SK-N-SH (cell line): ENCODE results near the gene METRNL. TPM values are rescaled to one million over a fixed set of nuclear protein-coding genes. Genes with fewer than 3 reads are reported as not detected.

Source experiments
- CTCF ChIA-PET: fragments of 300-600, 350-600 bp; formaldehyde crosslinking; extraction: SDS; loops from one replicate; lab custom pipeline; 2021; lab: Yijun Ruan, JAX
- POLR2A ChIA-PET: fragments of 350-600 bp; sonication (Branson Sonifier 250); formaldehyde crosslinking; extraction: SDS; loops from one replicate; lab custom pipeline; 2020; ENCODE audit warnings: antibody characterized with exemption, inconsistent platforms; lab: Yijun Ruan, JAX
- DNase-seq: peaks from one replicate; pipeline ENCODE4 v3.0.0; 2012
- H2AFZ ChIP-seq: fragments of 200-600 bp; sonication (generic); 2 replicates; pipeline ENCODE4 v1.8.1; 2016; ENCODE audit warnings: antibody characterized with exemption, mild to moderate bottlenecking, low read depth
- H3F3A ChIP-seq: fragments of 200-600 bp; sonication (generic); replicated peaks from 2 replicates; pipeline ENCODE3; 2016; ENCODE audit warnings: antibody characterized with exemption, mild to moderate bottlenecking; ENCODE audit not compliant: insufficient read depth
- H3K27ac ChIP-seq, 2 experiments: fragments of 200-500 bp in 1 of 2; fragments of 200-600 bp in 1 of 2; sonication (Bioruptor generic) in 1 of 2; sonication (generic), shearing (Covaris generic) in 1 of 2; 2 replicates each; pipeline versions ENCODE4 v1.5.1 to v1.6.1; 2014 to 2016; ENCODE audit warnings: low read depth in 2 of 2, inconsistent platforms in 1 of 2, low read length in 1 of 2, mild to moderate bottlenecking in 1 of 2, mixed read lengths in 1 of 2
- H3K27me3 ChIP-seq: fragments of 200-600 bp; sonication (generic), shearing (Covaris generic); 2 replicates; pipeline ENCODE4 v1.6.1; 2016; ENCODE audit warnings: mixed run types; ENCODE audit not compliant: insufficient read depth
- H3K36me3 ChIP-seq, 2 experiments: fragments of 200-500 bp in 1 of 2; fragments of 200-600 bp in 1 of 2; sonication (Bioruptor generic) in 1 of 2; sonication (generic) in 1 of 2; replicated peaks in 1 of 2; 2 replicates each; pipeline versions ENCODE3 to v1.5.1; 2014 to 2016; ENCODE audit warnings: low read length in 1 of 2, mild to moderate bottlenecking in 1 of 2; ENCODE audit not compliant: insufficient read depth in 2 of 2, control insufficient read depth in 1 of 2
- H3K4me1 ChIP-seq, 2 experiments: fragments of 200-500 bp in 1 of 2; fragments of 200-600 bp in 1 of 2; sonication (Bioruptor generic) in 1 of 2; sonication (generic), shearing (Covaris generic) in 1 of 2; 2 replicates each; pipeline versions ENCODE4 v1.5.1 to v1.6.1; 2014 to 2016; ENCODE audit warnings: low read depth in 1 of 2, low read length in 1 of 2, mixed run types in 1 of 2; ENCODE audit not compliant: insufficient read depth in 2 of 2, control insufficient read depth in 1 of 2
- H3K4me2 ChIP-seq: fragments of 200-600 bp; sonication (generic), shearing (Covaris generic); 2 replicates; pipeline ENCODE4 v1.6.1; 2017; ENCODE audit warnings: mixed run types
- H3K4me3 ChIP-seq, 2 experiments: fragments of 200-500 bp in 1 of 2; fragments of 200-600 bp in 1 of 2; sonication (Bioruptor generic) in 1 of 2; sonication (generic), shearing (Covaris generic) in 1 of 2; 2 replicates each; pipeline versions ENCODE4 v1.5.1 to v1.8.1; 2014 to 2016; ENCODE audit warnings: low read depth in 2 of 2, inconsistent platforms in 1 of 2, low read length in 1 of 2, mild to moderate bottlenecking in 1 of 2, mixed read lengths in 1 of 2, moderate library complexity in 1 of 2
- H3K79me2 ChIP-seq: fragments of 200-600 bp; sonication (generic); 2 replicates; pipeline ENCODE4 v1.8.1; 2017; ENCODE audit warnings: mild to moderate bottlenecking; ENCODE audit not compliant: insufficient read depth
- H3K9ac ChIP-seq: fragments of 200-600 bp; sonication (generic); 2 replicates; pipeline ENCODE4 v1.6.1; 2017; ENCODE audit warnings: mixed run types
- H3K9me2 ChIP-seq: fragments of 200-600 bp; sonication (generic); 2 replicates; pipeline ENCODE4 v1.6.1; 2017; ENCODE audit warnings: mixed run types
- H3K9me3 ChIP-seq: fragments of 200-600 bp; sonication (generic); 2 replicates; pipeline ENCODE4 v1.6.1; 2017; ENCODE audit warnings: mixed run types, mild to moderate bottlenecking, moderate library complexity
- H4K20me1 ChIP-seq: fragments of 200-600 bp; sonication (generic); 2 replicates; pipeline ENCODE4 v1.6.1; 2017; ENCODE audit warnings: mild to moderate bottlenecking, mixed run types; ENCODE audit not compliant: insufficient read depth
- CHD2 ChIP-seq: fragments of 150-350 bp; IDR thresholded peaks from 2 replicates; pipeline ENCODE4 v1.6.1; 2018; ENCODE audit warnings: low read length; ENCODE audit not compliant: partially characterized antibody
- ELF1 ChIP-seq: IDR thresholded peaks from 2 replicates; pipeline ENCODE4 v1.4.0; 2012
- EP300 ChIP-seq, 2 experiments: IDR thresholded peaks; 2 replicates each; pipeline versions ENCODE4 v1.4.0 to v1.6.1; 2012; ENCODE audit warnings: borderline replicate concordance in 1 of 2, low read depth in 1 of 2, low read length in 1 of 2
- EZH2phosphoT487 ChIP-seq: fragments of 200-600 bp; sonication (generic); IDR thresholded peaks from 2 replicates; pipeline ENCODE4 v1.6.1; 2017; ENCODE audit warnings: low read depth, mixed run types, mild to moderate bottlenecking, antibody characterized with exemption, moderate library complexity, borderline replicate concordance
- FOSL2 ChIP-seq: IDR thresholded peaks from 2 replicates; pipeline ENCODE4 v1.4.0; 2012; ENCODE audit warnings: low read depth, mild to moderate bottlenecking, moderate library complexity, borderline replicate concordance
- FOXJ3 ChIP-seq: sonication (generic); formaldehyde crosslinking; IDR thresholded peaks from 2 replicates; pipeline ENCODE4 v1.5.1; 2020; ENCODE audit warnings: mild to moderate bottlenecking, missing genetic modification reagents
- GABPA ChIP-seq: IDR thresholded peaks from 2 replicates; pipeline ENCODE4 v1.4.0; 2012; ENCODE audit warnings: low read depth, mild to moderate bottlenecking
- GATA2 ChIP-seq: sonication (generic); formaldehyde crosslinking; IDR thresholded peaks from 2 replicates; pipeline ENCODE4 v1.5.0; 2020; ENCODE audit warnings: mild to moderate bottlenecking, missing genetic modification reagents
- JUND ChIP-seq: IDR thresholded peaks from 2 replicates; pipeline ENCODE4 v1.4.0; 2012
- MEF2A ChIP-seq: IDR thresholded peaks from 2 replicates; pipeline ENCODE4 v1.4.0; 2012; ENCODE audit warnings: low read depth, borderline replicate concordance
- MXI1 ChIP-seq: IDR thresholded peaks from 2 replicates; pipeline ENCODE4 v1.6.1; 2012; ENCODE audit warnings: mild to moderate bottlenecking, low read depth, low read length, improper control_type of control experiment
- NRF1 ChIP-seq: IDR thresholded peaks from 2 replicates; pipeline ENCODE4 v1.6.1; 2012; ENCODE audit warnings: low read depth, mild to moderate bottlenecking, low read length
- POLR2AphosphoS5 ChIP-seq: IDR thresholded peaks from 2 replicates; pipeline ENCODE4 v1.6.1; 2012; ENCODE audit warnings: low read depth, low read length
- RAD21 ChIP-seq: IDR thresholded peaks from 2 replicates; pipeline ENCODE4 v1.6.1; 2012; ENCODE audit warnings: mild to moderate bottlenecking, low read length
- RCOR1 ChIP-seq: fragments of 150-350 bp; IDR thresholded peaks from 2 replicates; pipeline ENCODE4 v1.6.1; 2017; ENCODE audit warnings: antibody characterized with exemption, low read length
- RFX5 ChIP-seq: IDR thresholded peaks from 2 replicates; pipeline ENCODE4 v1.6.1; 2012; ENCODE audit warnings: mild to moderate bottlenecking, improper control_type of control experiment, low read length
- RXRA ChIP-seq: IDR thresholded peaks from 2 replicates; pipeline ENCODE4 v1.4.0; 2012; ENCODE audit warnings: low read depth, mild to moderate bottlenecking, borderline replicate concordance
- SMC3 ChIP-seq: IDR thresholded peaks from 2 replicates; pipeline ENCODE4 v1.6.1; 2012; ENCODE audit warnings: low read depth, low read length, improper control_type of control experiment
- TCF12 ChIP-seq: IDR thresholded peaks from 2 replicates; pipeline ENCODE4 v1.4.0; 2012
- TEAD4 ChIP-seq: IDR thresholded peaks from 2 replicates; pipeline ENCODE4 v1.4.0; 2012; ENCODE audit warnings: mild to moderate bottlenecking, borderline replicate concordance; ENCODE audit not compliant: insufficient read depth
- YY1 ChIP-seq: IDR thresholded peaks from 2 replicates; pipeline ENCODE4 v1.4.0; 2012; ENCODE audit warnings: low read depth, mild to moderate bottlenecking
- WGBS: methylation state at CpG from one replicate; pipeline ENCODE4 v1.1.6; 2017; ENCODE audit warnings: low lambda C conversion rate; 5-methylcytosine and 5-hydroxymethylcytosine counted together
- polyA plus RNA-seq, 3 experiments: library from polyadenylated mRNA; depleted of rRNA; stranded (reverse); fragments of >200 nt; gene quantifications; 2 replicates each; pipeline ENCODE4 v1.2.3, GENCODE V29; 2012
- TF ChIP-seq, protein P1 (sequence below): IDR thresholded peaks from 2 replicates; pipeline ENCODE4; 2012
- TF ChIP-seq, protein P2 (sequence below): IDR thresholded peaks from 2 replicates; pipeline ENCODE4 v1.4.0; 2012; ENCODE audit warnings: low read depth, borderline replicate concordance
- TF ChIP-seq, protein P3 (sequence below): fragments of 200-600 bp; sonication (generic); IDR thresholded peaks from 2 replicates; pipeline ENCODE4 v1.6.1; 2017; ENCODE audit warnings: antibody characterized with exemption, mild to moderate bottlenecking, moderate library complexity

The METRNL gene
- polyA plus RNA-seq, 1 of the 3 experiments (the other 2 are of a cell fraction) = 75.5 TPM

DNA sequence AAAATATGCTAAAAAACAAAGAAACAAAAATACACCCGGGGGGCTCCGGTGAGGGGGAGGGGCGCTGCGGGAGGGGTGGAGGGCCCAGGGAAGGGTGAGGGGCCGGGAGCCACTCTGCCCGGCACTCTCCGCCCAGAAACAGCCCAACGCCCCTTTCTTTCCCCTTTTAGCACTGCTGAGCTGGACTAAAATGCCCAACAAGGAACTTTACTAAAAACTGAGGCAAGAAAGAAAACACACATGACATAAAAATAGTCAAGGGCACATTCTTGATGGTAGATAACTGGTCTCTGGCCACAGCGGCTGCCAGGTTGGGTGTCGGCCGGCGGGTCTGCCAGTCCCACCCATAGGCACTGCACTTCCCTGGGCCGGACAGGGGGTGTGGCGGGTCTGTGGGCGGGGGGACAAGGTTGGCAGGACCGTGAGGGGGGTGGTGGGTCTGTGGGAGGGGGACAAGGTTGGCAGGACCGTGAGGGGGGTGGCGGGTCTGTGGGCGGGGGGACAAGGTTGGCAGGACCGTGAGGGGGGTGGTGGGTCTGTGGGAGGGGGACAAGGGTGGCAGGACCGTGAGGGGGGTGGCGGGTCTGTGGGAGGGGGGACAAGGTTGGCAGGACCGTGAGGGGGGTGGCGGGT lies 20.9 kb downstream of the METRNL start:
- Histone ChIP-seq H3K36me3 (peaks cover 15% of the 10 kb centered on the region in 2 experiments), H3K9ac (peak overlapping the region; percentile 40; the same call in 1 of the 2 replicates)

More for the DNA sequence above, 20.9 kb downstream of the METRNL start:
- Histone ChIP-seq H3K27ac (peak overlapping the region in 1 of 2 experiments; percentile 39; a peak in 3 of 4 replicates), H3K9me2 (no peaks in the 10 kb centered on the region), H3K4me1 (peaks cover 20 to 35% of the 10 kb centered on the region in 2 experiments; a peak in 3 of 4 replicates), H3K9me3 (no peaks in the 10 kb centered on the region), H2AFZ (peak overlapping the region; percentile 24; the same call in 1 of the 2 replicates), H3K27me3 (no peaks in the 10 kb centered on the region), H3K4me3 (peak overlapping the region in 1 of 2 experiments; percentile 44; a peak in 1 of 4 replicates), H3K4me2 (peak overlapping the region; percentile 83)
- ChIA-PET POLR2A (no interaction called here), CTCF (interaction anchor here (0.9 kb wide), 1 partner anchor 83 kb away, joined by 3 read pairs; no protein-coding TSS in a partner anchor)
- 35% methylated on average over 22 of the region's 24 CpGs for WGBS
- DNase-seq = no peak
- TF ChIP-seq ELF1 (no peak), TEAD4 (peak; percentile 27; the same call in 1 of the 2 replicates), EP300 (IDR thresholded peaks at IDR 0.05; ENCODE audit: borderline replicate concordance in 1 of 2, low read depth in 1 of 2, low read length in 1 of 2) (no peak; a peak in 1 of 4 replicates), NRF1 (no peak), SMC3 (no peak), YY1 (no peak), GATA2 (0 out of 2 replicates have a peak, but pooled peaks have one; percentile 7), TCF12 (peak; percentile 49; the same call in 1 of the 2 replicates), MEF2A (no peak), CHD2 (no peak), FOXJ3 (CRISPR knock-in tag) (no peak), POLR2AphosphoS5 (no peak), RXRA (no peak), JUND (no peak), MXI1 (no peak), RFX5 (no peak), GABPA (no peak), RAD21 (no peak), FOSL2 (no peak), RCOR1 (no peak), EZH2phosphoT487 (no peak)
- TF ChIP-seq, protein P1, sequence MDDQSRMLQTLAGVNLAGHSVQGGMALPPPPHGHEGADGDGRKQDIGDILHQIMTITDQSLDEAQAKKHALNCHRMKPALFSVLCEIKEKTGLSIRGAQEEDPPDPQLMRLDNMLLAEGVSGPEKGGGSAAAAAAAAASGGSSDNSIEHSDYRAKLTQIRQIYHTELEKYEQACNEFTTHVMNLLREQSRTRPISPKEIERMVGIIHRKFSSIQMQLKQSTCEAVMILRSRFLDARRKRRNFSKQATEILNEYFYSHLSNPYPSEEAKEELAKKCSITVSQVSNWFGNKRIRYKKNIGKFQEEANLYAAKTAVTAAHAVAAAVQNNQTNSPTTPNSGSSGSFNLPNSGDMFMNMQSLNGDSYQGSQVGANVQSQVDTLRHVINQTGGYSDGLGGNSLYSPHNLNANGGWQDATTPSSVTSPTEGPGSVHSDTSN = no peak
- TF ChIP-seq, protein P2, sequence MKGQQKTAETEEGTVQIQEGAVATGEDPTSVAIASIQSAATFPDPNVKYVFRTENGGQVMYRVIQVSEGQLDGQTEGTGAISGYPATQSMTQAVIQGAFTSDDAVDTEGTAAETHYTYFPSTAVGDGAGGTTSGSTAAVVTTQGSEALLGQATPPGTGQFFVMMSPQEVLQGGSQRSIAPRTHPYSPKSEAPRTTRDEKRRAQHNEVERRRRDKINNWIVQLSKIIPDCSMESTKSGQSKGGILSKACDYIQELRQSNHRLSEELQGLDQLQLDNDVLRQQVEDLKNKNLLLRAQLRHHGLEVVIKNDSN = no peak
- TF ChIP-seq, protein P3, sequence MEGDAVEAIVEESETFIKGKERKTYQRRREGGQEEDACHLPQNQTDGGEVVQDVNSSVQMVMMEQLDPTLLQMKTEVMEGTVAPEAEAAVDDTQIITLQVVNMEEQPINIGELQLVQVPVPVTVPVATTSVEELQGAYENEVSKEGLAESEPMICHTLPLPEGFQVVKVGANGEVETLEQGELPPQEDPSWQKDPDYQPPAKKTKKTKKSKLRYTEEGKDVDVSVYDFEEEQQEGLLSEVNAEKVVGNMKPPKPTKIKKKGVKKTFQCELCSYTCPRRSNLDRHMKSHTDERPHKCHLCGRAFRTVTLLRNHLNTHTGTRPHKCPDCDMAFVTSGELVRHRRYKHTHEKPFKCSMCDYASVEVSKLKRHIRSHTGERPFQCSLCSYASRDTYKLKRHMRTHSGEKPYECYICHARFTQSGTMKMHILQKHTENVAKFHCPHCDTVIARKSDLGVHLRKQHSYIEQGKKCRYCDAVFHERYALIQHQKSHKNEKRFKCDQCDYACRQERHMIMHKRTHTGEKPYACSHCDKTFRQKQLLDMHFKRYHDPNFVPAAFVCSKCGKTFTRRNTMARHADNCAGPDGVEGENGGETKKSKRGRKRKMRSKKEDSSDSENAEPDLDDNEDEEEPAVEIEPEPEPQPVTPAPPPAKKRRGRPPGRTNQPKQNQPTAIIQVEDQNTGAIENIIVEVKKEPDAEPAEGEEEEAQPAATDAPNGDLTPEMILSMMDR = no peak
- TF ChIP-seq, all 33 proteins: peak for 3
- no peaks in the 10 kb centered on the region for H3K79me2 ChIP-seq
- H4K20me1 ChIP-seq = peaks cover 30% of the 10 kb centered on the region
- H3F3A ChIP-seq = peaks cover 26% of the 10 kb centered on the region
